ENCODE results near the gene ERBB2.

GRCh38 chr17:39652587-39653315 lies 47.1 kb upstream of the ERBB2 start:
- TF ChIP-seq CTCF (conservative IDR thresholded peaks at IDR 0.05) (no peak), ZFX (IDR thresholded peaks at IDR 0.05) (no peak)
